ENCODE data around the gene MTG2.

Gene MTG2

DNA sequence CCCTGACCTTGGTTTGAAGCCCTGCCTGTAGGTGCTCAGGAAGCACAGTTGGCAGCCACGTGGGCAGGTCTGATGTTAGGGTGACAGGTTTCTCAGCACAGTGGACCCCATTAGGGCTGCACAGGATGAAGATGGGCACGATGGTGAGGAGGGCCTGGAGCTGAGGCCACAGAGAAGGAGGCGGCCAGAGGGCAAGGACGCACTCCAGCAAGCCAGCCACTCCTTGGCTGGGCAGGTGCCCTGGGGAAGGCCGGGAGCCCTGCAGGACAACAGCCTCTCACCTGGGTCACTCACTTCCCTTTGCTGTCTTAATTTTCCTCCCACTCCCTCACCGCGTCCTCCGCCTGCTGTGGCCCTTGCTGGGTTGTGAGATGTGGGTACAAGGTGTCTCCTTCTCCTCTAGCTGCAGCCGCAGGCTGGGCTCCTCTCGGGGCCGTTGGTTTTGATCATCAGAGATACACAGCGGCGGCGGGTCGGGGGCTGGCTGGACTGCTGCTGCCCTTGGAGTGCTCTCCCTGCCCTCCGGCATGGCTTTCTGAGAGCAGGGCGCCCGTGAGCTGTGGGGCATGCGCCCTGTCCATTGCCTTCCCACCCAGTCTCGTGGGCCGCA is 61.2 kb downstream of the MTG2 start:
- TF ChIP-seq POLR2A (IDR thresholded peaks at IDR 0.05; ENCODE audit: low read depth, low read length), result no peak
- DNase-seq (ENCODE audit: insufficient read length, low spot score), result no peak
- no peak for FAIRE-seq

DNA sequence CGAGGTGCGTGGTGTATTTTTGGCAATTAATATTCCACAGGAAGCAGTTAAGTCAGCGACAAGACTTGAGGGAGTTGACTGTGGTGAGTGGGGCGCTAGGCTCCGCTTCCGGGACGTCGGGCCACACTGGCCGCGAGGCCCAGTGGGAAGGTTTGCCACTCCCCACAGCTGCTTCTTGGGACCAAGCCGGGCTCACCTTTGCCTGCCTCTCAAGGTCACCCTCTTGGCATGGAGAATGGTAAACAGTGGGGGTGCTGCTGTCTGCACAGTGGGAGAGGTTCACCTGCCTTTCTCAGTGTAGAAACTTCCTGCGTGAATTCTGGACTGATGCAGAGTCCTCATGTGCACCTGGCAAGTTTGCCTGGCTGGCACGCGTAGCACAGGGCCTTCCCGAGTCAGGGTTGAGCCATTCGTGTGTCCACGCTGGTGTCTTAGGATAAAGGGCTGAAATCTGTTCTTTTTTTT is 61.8 kb downstream of the MTG2 start:
- DNase-seq (ENCODE audit: insufficient read length, low spot score) (no peak), FAIRE-seq (no peak)
- TF ChIP-seq POLR2A (IDR thresholded peaks at IDR 0.05; ENCODE audit: low read depth, low read length), result no peak

DNA sequence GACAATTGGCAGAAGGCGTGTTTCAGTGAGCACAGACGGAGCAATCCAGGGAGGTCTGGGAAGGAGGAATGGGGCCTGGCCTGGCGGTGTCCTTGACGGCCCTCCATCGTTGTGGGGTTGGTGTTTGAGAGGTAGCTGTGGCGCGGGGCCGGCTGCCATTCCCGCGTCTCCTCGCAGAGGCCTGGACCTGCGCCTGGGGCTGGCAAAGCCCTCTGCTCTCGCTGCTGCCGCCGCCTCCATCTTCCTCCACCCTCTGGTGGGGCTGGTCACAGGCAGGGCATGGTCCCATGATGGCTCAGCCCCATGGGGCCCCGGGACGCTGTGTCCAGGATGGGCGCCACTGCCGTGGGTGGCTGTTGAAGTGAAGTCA is 63.1 kb downstream of the MTG2 start:
- no peak for FAIRE-seq
- TF ChIP-seq POLR2A (IDR thresholded peaks at IDR 0.05; ENCODE audit: low read depth, low read length), result no peak
- DNase-seq (ENCODE audit: insufficient read length, low spot score), result no peak

DNA sequence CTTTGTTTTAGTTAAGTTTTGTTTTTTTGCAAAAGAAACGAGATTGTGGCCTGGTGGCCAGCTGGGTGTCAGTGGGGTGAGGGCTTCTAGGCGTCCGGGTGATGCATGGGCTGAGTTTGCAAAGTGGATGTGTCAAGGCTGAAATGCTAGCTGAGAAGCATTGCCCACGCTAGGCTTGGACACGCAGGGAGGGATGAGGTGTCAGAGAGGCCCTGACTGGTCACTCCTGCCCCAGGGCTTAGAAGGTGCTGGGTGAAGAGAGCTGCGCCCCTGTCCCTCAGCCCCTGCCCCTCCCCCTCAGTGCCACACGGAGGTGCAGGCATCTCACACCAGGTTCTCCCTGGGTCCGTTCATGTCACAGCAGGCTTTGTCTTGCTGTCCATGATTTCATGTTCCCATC is 63.6 kb downstream of the MTG2 start:
- DNase-seq (ENCODE audit: insufficient read length, low spot score) (no peak), FAIRE-seq (no peak)
- TF ChIP-seq POLR2A (IDR thresholded peaks at IDR 0.05; ENCODE audit: low read depth, low read length), result no peak

DNA sequence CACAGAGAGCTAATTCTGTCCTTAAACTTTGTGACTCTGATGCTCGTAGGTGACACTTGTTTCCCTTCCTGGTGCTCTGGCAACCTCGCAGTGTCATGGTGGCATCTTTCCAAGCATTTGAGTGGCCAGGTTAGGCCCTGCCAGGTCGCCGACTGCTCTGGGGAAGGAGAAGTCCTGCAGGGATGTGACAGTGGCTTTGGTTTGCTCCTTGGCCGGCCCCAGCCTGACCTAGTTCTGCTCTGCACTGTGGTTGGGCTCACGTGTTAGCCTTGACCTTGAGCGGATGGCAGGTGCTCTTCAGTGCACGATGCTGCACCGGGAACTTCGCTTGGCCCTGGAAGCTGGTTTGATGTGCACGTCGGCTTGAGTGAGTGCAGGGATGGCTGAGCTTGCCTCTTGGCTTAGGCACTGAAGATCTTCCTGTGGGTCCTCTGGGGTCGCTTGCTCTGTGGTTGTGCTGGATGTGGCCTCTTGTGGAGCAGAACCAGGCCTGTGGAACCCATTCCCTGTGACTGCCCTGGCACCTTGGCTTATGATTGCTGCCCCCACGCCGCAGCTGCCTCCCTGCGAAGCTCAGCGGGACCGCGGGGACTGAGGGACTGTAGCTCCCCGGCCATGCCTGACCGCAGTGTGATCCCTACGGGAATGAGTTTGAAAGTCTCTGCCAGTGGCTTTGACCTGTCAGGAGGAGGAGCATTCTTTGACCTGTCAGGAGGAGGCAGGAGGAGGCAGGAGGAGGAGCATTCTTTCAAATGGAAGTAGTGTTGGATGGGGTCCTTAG is 64.2 kb downstream of the MTG2 start:
- DNase-seq (ENCODE audit: insufficient read length, low spot score) (no peak), FAIRE-seq (no peak)
- TF ChIP-seq POLR2A (IDR thresholded peaks at IDR 0.05; ENCODE audit: low read depth, low read length), result no peak

DNA sequence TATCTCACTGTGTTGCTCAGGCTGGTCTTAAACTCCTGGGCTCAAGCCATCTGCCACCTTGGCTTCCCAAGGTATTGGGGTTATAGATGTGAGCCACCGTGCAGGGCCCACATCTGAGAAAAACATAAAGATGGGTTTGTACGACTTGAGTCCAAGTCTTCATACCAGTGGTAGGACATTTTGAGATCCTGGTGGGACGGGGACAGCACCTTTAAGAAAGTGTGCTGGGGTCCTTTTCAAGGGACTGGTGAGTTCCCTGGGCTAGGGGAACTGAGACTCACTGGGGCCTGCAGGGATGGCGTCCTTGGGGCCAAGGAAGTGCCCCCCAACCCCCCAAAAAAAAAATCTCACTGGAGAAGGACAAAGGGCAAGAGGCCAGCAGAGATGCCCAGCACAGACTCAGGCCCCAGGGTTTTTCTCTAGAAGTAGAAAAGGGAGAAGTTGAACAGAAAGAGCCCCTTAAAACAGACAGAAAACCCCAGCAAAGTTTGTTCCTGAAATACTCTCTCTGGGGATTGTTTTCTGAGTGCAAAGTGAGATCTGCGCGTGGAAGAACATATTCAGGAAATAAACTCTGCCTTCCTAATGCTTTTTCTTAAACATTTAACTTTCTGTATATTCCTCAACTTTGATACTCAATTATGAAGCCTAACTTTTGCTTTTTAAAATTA is 66.2 kb downstream of the MTG2 start:
- FAIRE-seq, result no peak
- no peak for DNase-seq (ENCODE audit: insufficient read length, low spot score)
- TF ChIP-seq POLR2A (IDR thresholded peaks at IDR 0.05; ENCODE audit: low read depth, low read length), result no peak

DNA sequence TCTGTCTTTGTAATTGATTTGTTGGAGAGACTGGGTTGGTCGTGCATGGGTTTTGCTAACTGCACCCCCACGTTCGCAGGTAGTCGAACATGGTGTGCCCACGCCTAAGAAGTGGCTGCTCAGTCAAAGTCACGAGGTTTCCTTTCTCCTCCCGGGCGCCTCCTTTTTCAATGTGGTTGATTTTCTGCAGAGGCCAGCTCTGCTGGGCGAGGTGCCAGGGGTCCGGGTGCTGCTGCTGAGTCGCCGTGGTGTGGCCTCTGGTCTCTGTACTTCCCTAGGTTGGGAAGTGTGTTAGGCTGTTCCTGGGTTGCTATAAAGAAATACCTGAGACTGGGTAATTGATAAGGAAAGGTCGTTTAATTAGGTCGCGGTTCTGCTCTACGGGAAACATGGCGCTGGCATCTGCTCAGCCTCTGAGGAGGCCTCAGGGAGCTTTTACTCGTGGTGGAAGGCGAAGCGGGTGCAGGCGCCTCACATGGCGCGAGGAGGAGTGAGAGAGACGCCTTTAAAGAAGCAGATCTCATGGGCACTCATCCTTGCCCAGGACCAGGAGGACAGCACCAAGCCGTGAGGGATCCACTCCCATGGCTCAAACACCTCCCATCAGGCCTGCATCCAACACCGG is 69.6 kb downstream of the MTG2 start:
- DNase-seq (ENCODE audit: insufficient read length, low spot score), result peak; percentile 82
- no peak for FAIRE-seq
- TF ChIP-seq POLR2A (IDR thresholded peaks at IDR 0.05; ENCODE audit: low read depth, low read length), result no peak
